Right lobe of liver (tissue), 6 donors: ENCODE results near the gene ZNF37A. TPM values are rescaled to one million over a fixed set of nuclear protein-coding genes. Genes with fewer than 3 reads are reported as not detected.

ENCODE experiments used
- ATAC-seq, 4 donors: fragments of 200-7000 bp; cut with Tn5 transposase; one replicate each; pipeline ENCODE4 v1.9.1; 2020; ENCODE audit warnings: mild to moderate bottlenecking in 4 of 4, moderate library complexity in 4 of 4
- DNase-seq, 3 donors: peaks; one replicate each; pipeline ENCODE4 v3.0.0-alpha.2; 2020
- H3K27ac ChIP-seq, 3 donors: fragments of 200-600 bp; one replicate each; pipeline ENCODE4 v1.8.0; 2022
- H3K27me3 ChIP-seq, 2 donors: fragments of 200-600 bp; one replicate each; pipeline ENCODE4 v1.8.0; 2022
- H3K36me3 ChIP-seq, 4 donors: fragments of 200-600 bp; sonication (generic) in 1 of 4; one replicate each; pipeline versions ENCODE4 v1.5.1 to v1.8.0; 2017 to 2022; ENCODE audit warnings: control low read depth in 1 of 4
- H3K4me1 ChIP-seq, 4 donors: fragments of 200-600 bp; sonication (generic) in 1 of 4; one replicate each; pipeline versions ENCODE4 v1.5.1 to v1.8.0; 2017 to 2022; ENCODE audit warnings: control low read depth in 1 of 4
- H3K4me3 ChIP-seq, 3 donors: fragments of 200-600 bp; one replicate each; pipeline ENCODE4 v1.8.0; 2022
- H3K9me3 ChIP-seq, 4 donors: fragments of 200-600 bp; sonication (generic) in 1 of 4; one replicate each; pipeline versions ENCODE4 v1.5.1 to v1.8.0; 2017 to 2022; ENCODE audit warnings: control low read depth in 1 of 4
- POLR2A ChIP-seq: fragments of 450-650 bp; IDR thresholded peaks from one replicate; pipeline ENCODE4 v1.6.1; 2017; ENCODE audit warnings: antibody characterized with exemption, mild to moderate bottlenecking
- WGBS: methylation state at CpG from one replicate; pipeline ENCODE4 v1.1.6; 2018; ENCODE audit warnings: low coverage, low lambda C conversion rate; ENCODE audit not compliant: insufficient coverage; ENCODE audit errors: missing lambda C conversion rate; 5-methylcytosine and 5-hydroxymethylcytosine counted together
- intact Hi-C, 2 donors: fragments of 100-400 bp; cut with DNase I; formaldehyde crosslinking; loops; one replicate each; pipeline versions ENCODE4 v1.11.2 to v1.14.1; 2022
- small RNA-seq, 2 experiments: library from RNA; depleted of rRNA; stranded (forward); fragments of <200 nt; gene quantifications; one replicate each; pipeline ENCODE3, GENCODE V24; 2016
- total RNA-seq, 6 experiments: library from RNA; depleted of rRNA in 2 of 6; stranded (reverse); fragments of >200 nt in 2 of 6; fragmentation: NEBNext Ultra II Directional in 3 of 6; extraction: Animal tissue kit (Norgen Biotek cat#: 25700) in 3 of 6; gene quantifications; one replicate each; pipeline versions ENCODE4 v1.1.0 to v1.2.4, GENCODE V29; 2016 to 2023
- TF ChIP-seq, protein P1 (sequence below), 4 donors: fragments of 200-600 bp in 3 of 4; fragments of 450-650 bp in 1 of 4; IDR thresholded peaks; one replicate each; pipeline versions ENCODE4 v1.5.1 to v1.8.0; 2016 to 2022; ENCODE audit warnings: antibody characterized with exemption in 4 of 4, mild to moderate bottlenecking in 2 of 4
- donor health status: DM: no; HTN: yes; CAD: no.
- donor health status: DM: no; HTN: no; CAD: no.
- donor health status: DM: no; HTN: no; CAD: no.
- donor health status: DM: no; HTN: yes; CAD: no.
- donor health status: DM: no; HTN: yes; CAD: no.

The ZNF37A gene
- total RNA-seq, 6 experiments from 2014 or later = 5.5 to 7.9 (median 6.4) TPM

- ATAC-seq (no peak), DNase-seq (no peak)
- H3K36me3 ChIP-seq = no peaks in the 10 kb centered on the region
- no peak overlapping the region for H3K4me3 ChIP-seq
- no peaks in the 10 kb centered on the region for H3K4me1 ChIP-seq
- intact Hi-C loops = no loop called here
- no peaks in the 10 kb centered on the region for H3K9me3 ChIP-seq
- TF ChIP-seq, protein P1, sequence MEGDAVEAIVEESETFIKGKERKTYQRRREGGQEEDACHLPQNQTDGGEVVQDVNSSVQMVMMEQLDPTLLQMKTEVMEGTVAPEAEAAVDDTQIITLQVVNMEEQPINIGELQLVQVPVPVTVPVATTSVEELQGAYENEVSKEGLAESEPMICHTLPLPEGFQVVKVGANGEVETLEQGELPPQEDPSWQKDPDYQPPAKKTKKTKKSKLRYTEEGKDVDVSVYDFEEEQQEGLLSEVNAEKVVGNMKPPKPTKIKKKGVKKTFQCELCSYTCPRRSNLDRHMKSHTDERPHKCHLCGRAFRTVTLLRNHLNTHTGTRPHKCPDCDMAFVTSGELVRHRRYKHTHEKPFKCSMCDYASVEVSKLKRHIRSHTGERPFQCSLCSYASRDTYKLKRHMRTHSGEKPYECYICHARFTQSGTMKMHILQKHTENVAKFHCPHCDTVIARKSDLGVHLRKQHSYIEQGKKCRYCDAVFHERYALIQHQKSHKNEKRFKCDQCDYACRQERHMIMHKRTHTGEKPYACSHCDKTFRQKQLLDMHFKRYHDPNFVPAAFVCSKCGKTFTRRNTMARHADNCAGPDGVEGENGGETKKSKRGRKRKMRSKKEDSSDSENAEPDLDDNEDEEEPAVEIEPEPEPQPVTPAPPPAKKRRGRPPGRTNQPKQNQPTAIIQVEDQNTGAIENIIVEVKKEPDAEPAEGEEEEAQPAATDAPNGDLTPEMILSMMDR (IDR thresholded peaks at IDR 0.05) = no peak
- no peak for TF ChIP-seq POLR2A
- H3K27ac ChIP-seq = no peak overlapping the region
- 8% methylated on average over 1 of the region's 1 CpG for WGBS
- no peaks in the 10 kb centered on the region for H3K27me3 ChIP-seq
Observed at GRCh38 chr10:38184477-38184876, 90.3 kb downstream of the ZNF37A start.

Small RNAs within 50 kb of the gene (small RNA-seq; reads per million reads assigned to genes)
- gene AL117339.2 = 0 reads per million in 2 experiments
- gene AL161931.1 = 0 reads per million in 2 experiments
- gene FXYD6P2 = 0 reads per million in 2 experiments

Other genes starting within 250 kb of the ZNF37A start
- 1 to 10 TPM; 3.3 to 5.5 (median 4.1) TPM for gene ZNF248, start 236.7 kb upstream of the ZNF37A start, total RNA-seq
- gene ZNF25, start 117.7 kb upstream of the ZNF37A start, total RNA-seq = 1 to 10 TPM; 1.1 to 3.1 (median 2.6) TPM
- gene ZNF33A, start 83.7 kb upstream of the ZNF37A start, total RNA-seq = 10 to 100 TPM; 12.3 to 24.2 (median 15.7) TPM